Astrocyte (in vitro differentiated cells and primary cell): ENCODE measurements around the gene FILIP1L. TPM values are rescaled to one million over a fixed set of nuclear protein-coding genes. Genes with fewer than 3 reads are reported as not detected.

Experiments
- DNase-seq: peaks from one replicate; pipeline ENCODE4 v3.0.0-alpha.2; 2010; ENCODE audit warnings: low read depth
- FAIRE-seq: peaks from 2 replicates; lab custom pipeline; 2011; peaks lifted over from hg19 to GRCh38; lab: Jason Lieb, UNC
- H2AFZ ChIP-seq: 2 replicates; pipeline ENCODE4 v1.6.0; 2012; ENCODE audit warnings: low read depth, low read length, inconsistent platforms
- H3K27ac ChIP-seq: 2 replicates; pipeline ENCODE4 v1.5.1; 2011; ENCODE audit warnings: low read depth, low read length, inconsistent platforms
- H3K27me3 ChIP-seq: 2 replicates; pipeline ENCODE4 v1.6.0; 2011; ENCODE audit warnings: low read length, inconsistent platforms; ENCODE audit not compliant: insufficient read depth
- H3K36me3 ChIP-seq: 2 replicates; pipeline ENCODE4 v1.5.1; 2011; ENCODE audit warnings: low read length, inconsistent platforms; ENCODE audit not compliant: insufficient read depth
- H3K4me1 ChIP-seq: 2 replicates; pipeline ENCODE4 v1.5.1; 2011; ENCODE audit warnings: low read length, inconsistent platforms; ENCODE audit not compliant: insufficient read depth
- H3K4me2 ChIP-seq: 2 replicates; pipeline ENCODE4 v1.6.0; 2012; ENCODE audit warnings: low read length, inconsistent platforms
- H3K4me3 ChIP-seq: 2 replicates; pipeline ENCODE4 v1.5.1; 2011; ENCODE audit warnings: low read depth, mild to moderate bottlenecking, low read length, inconsistent platforms; ENCODE audit not compliant: insufficient read depth
- H3K79me2 ChIP-seq: 2 replicates; pipeline ENCODE4 v1.6.0; 2012; ENCODE audit warnings: mild to moderate bottlenecking, low read length, inconsistent platforms; ENCODE audit not compliant: insufficient read depth
- H3K9ac ChIP-seq: 2 replicates; pipeline ENCODE4 v1.6.0; 2012; ENCODE audit warnings: mild to moderate bottlenecking, low read length, inconsistent platforms
- H3K9me3 ChIP-seq: 2 replicates; pipeline ENCODE4 v1.5.1; 2012; ENCODE audit warnings: low read depth, mild to moderate bottlenecking, low read length, inconsistent platforms; ENCODE audit not compliant: insufficient read depth
- H4K20me1 ChIP-seq: 2 replicates; pipeline ENCODE4 v1.6.0; 2012; ENCODE audit warnings: low read length, inconsistent platforms; ENCODE audit not compliant: insufficient read depth
- H3K27ac Mint-ChIP-seq: one replicate; pipeline ENCODE4 v1.8.0; 2021; ENCODE audit warnings: mild to moderate bottlenecking, mixed read lengths; ENCODE audit not compliant: unreplicated experiment
- H3K27me3 Mint-ChIP-seq: one replicate; pipeline ENCODE4 v1.8.0; 2021; ENCODE audit warnings: low read depth, mixed read lengths; ENCODE audit not compliant: unreplicated experiment
- H3K36me3 Mint-ChIP-seq: one replicate; pipeline ENCODE4 v1.8.0; 2021; ENCODE audit warnings: low read depth, mixed read lengths; ENCODE audit not compliant: unreplicated experiment
- H3K4me1 Mint-ChIP-seq: one replicate; pipeline ENCODE4 v1.8.0; 2021; ENCODE audit warnings: low read depth, mixed read lengths; ENCODE audit not compliant: unreplicated experiment
- H3K4me3 Mint-ChIP-seq: one replicate; pipeline ENCODE4 v1.8.0; 2021; ENCODE audit warnings: mild to moderate bottlenecking, moderate library complexity, mixed read lengths; ENCODE audit not compliant: unreplicated experiment
- H3K9me3 Mint-ChIP-seq: one replicate; pipeline ENCODE4 v1.8.0; 2021; ENCODE audit warnings: mild to moderate bottlenecking, mixed read lengths; ENCODE audit not compliant: unreplicated experiment
- CTCF ChIP-seq: IDR thresholded peaks from 2 replicates; pipeline ENCODE4 v1.5.1; 2011; ENCODE audit warnings: low read depth, mild to moderate bottlenecking, inconsistent platforms, low read length, moderate library complexity; ENCODE audit not compliant: insufficient read depth
- EZH2 ChIP-seq: IDR thresholded peaks from 2 replicates; pipeline ENCODE4 v1.6.1; 2012; ENCODE audit warnings: mild to moderate bottlenecking, low read length, inconsistent platforms; ENCODE audit not compliant: insufficient read depth
- total RNA-seq: library from RNA; stranded (reverse); gene quantifications from 2 replicates; pipeline ENCODE4 v1.2.1, GENCODE V29; 2021

The FILIP1L gene
- total RNA-seq, 1 donor from 2014 or later = 209 TPM

GRCh38 chr3:99869621-99870020 is 244.7 kb downstream of the FILIP1L start:
- no peak for TF ChIP-seq EZH2
- no peak for TF ChIP-seq CTCF
- H3K27ac ChIP-seq = no peak overlapping the region
- H2AFZ ChIP-seq = no peak overlapping the region
- peaks cover 98% of the 10 kb centered on the region for H3K79me2 ChIP-seq
- no peaks in the 10 kb centered on the region for H3K9me3 Mint-ChIP-seq
- DNase-seq = no peak
- peaks cover 22% of the 10 kb centered on the region for H3K36me3 ChIP-seq
- H3K4me3 ChIP-seq = no peak overlapping the region
- H4K20me1 ChIP-seq = peaks cover 67% of the 10 kb centered on the region
- no peak overlapping the region for H3K4me2 ChIP-seq
- FAIRE-seq = no peak
- no peaks in the 10 kb centered on the region for H3K27me3 Mint-ChIP-seq
- peak overlapping the region; percentile 6 for H3K9ac ChIP-seq
- H3K4me1 ChIP-seq = peaks cover 60% of the 10 kb centered on the region
- H3K4me3 Mint-ChIP-seq = peak overlapping the region; percentile 98
- H3K4me1 Mint-ChIP-seq = peaks cover 67% of the 10 kb centered on the region
- H3K27me3 ChIP-seq = no peaks in the 10 kb centered on the region
- H3K36me3 Mint-ChIP-seq = peaks cover 29% of the 10 kb centered on the region
- no peaks in the 10 kb centered on the region for H3K9me3 ChIP-seq
- peak overlapping the region; percentile 70 for H3K27ac Mint-ChIP-seq

- Histone ChIP-seq H3K9ac (no peak overlapping the region), H2AFZ (no peak overlapping the region), H3K4me1 (peaks cover 60% of the 10 kb centered on the region), H3K36me3 (peaks cover 32% of the 10 kb centered on the region), H3K4me3 (no peak overlapping the region), H3K4me2 (no peak overlapping the region), H3K27ac (no peak overlapping the region), H3K9me3 (no peaks in the 10 kb centered on the region), H3K27me3 (no peaks in the 10 kb centered on the region), H3K79me2 (peaks cover 98% of the 10 kb centered on the region), H4K20me1 (peaks cover 65% of the 10 kb centered on the region)
- FAIRE-seq = no peak
- H3K36me3 Mint-ChIP-seq = peaks cover 28% of the 10 kb centered on the region
- TF ChIP-seq EZH2 = no peak
- TF ChIP-seq CTCF = no peak
- H3K4me3 Mint-ChIP-seq = peak overlapping the region; percentile 58
- no peaks in the 10 kb centered on the region for H3K27me3 Mint-ChIP-seq
- peaks cover 79% of the 10 kb centered on the region for H3K4me1 Mint-ChIP-seq
- H3K9me3 Mint-ChIP-seq = no peaks in the 10 kb centered on the region
- peak overlapping the region; percentile 28 for H3K27ac Mint-ChIP-seq
- no peak for DNase-seq
Observed at GRCh38 chr3:99868311-99868646, 246.0 kb downstream of the FILIP1L start.

- Histone ChIP-seq H3K36me3 (peaks cover 37% of the 10 kb centered on the region), H3K4me1 (peaks cover 60% of the 10 kb centered on the region), H3K27ac (peak overlapping the region; percentile 81), H3K4me3 (no peak overlapping the region), H3K9me3 (no peaks in the 10 kb centered on the region), H2AFZ (no peak overlapping the region), H4K20me1 (peaks cover 60% of the 10 kb centered on the region), H3K27me3 (no peaks in the 10 kb centered on the region), H3K9ac (peak overlapping the region; percentile 62), H3K79me2 (peaks cover 98% of the 10 kb centered on the region), H3K4me2 (peak overlapping the region; percentile 11)
- H3K36me3 Mint-ChIP-seq = peaks cover 28% of the 10 kb centered on the region
- peaks cover 84% of the 10 kb centered on the region for H3K4me1 Mint-ChIP-seq
- H3K27me3 Mint-ChIP-seq = no peaks in the 10 kb centered on the region
- H3K4me3 Mint-ChIP-seq = peak overlapping the region; percentile 58
- FAIRE-seq = no peak
- DNase-seq = no peak
- peak overlapping the region; percentile 47 for H3K27ac Mint-ChIP-seq
- no peaks in the 10 kb centered on the region for H3K9me3 Mint-ChIP-seq
- TF ChIP-seq EZH2 (no peak), CTCF (no peak)
Observed at GRCh38 chr3:99867594-99868310, 246.5 kb downstream of the FILIP1L start.
